ENCODE data around the gene LMBR1. TPM values are rescaled to one million over a fixed set of nuclear protein-coding genes. Genes with fewer than 3 reads are reported as not detected.

The LMBR1 gene
- total and polyA plus RNA-seq, 2 experiments from 2014 or later = 37.2 to 53.1 TPM

GRCh38 chr7:156735851-156736250, 157.1 kb downstream of the LMBR1 start:
- no peak overlapping the region for H3K4me3 ChIP-seq
- no peaks in the 10 kb centered on the region for H3K27me3 ChIP-seq
- H3K4me1 ChIP-seq (ENCODE audit: insufficient read depth) = no peaks in the 10 kb centered on the region
- no peak overlapping the region for H3K27ac ChIP-seq
- peaks cover 10% of the 10 kb centered on the region for H3K36me3 ChIP-seq (replicated peaks; ENCODE audit: insufficient read depth, low read depth)
- WGBS (ENCODE audit: low lambda C conversion rate, missing lambda C conversion rate) = 94% methylated on average over 7 of the region's 7 CpGs
- no peak for DNase-seq (ENCODE audit: low spot score)
- TF ChIP-seq EZH2 (IDR thresholded peaks at IDR 0.05; ENCODE audit: borderline replicate concordance) = no peak
- TF ChIP-seq CTCF (IDR thresholded peaks at IDR 0.05; ENCODE audit: poor library complexity) = no peak
- TF ChIP-seq EZH2phosphoT487 (IDR thresholded peaks at IDR 0.05; ENCODE audit: low read depth, severe bottlenecking, unreplicated experiment) = no peak
- H3K79me2 ChIP-seq = peaks cover 6% of the 10 kb centered on the region
- H2AFZ ChIP-seq = no peak overlapping the region
- H4K20me1 ChIP-seq (ENCODE audit: insufficient read depth, poor library complexity, severe bottlenecking) = no peaks in the 10 kb centered on the region
- peaks cover 4% of the 10 kb centered on the region for H3K9me2 ChIP-seq (replicated peaks; ENCODE audit: insufficient read depth)
- H3K9me3 ChIP-seq (ENCODE audit: low read depth) = peaks cover 24% of the 10 kb centered on the region
- no peak overlapping the region for H3K4me2 ChIP-seq

- Histone ChIP-seq H3K9me2 (replicated peaks; ENCODE audit: insufficient read depth) (peaks cover 4% of the 10 kb centered on the region), H3K9me3 (ENCODE audit: low read depth) (peaks cover 24% of the 10 kb centered on the region), H3K79me2 (peaks cover 5% of the 10 kb centered on the region), H2AFZ (no peak overlapping the region), H3K4me3 (no peak overlapping the region), H3K27me3 (no peaks in the 10 kb centered on the region), H4K20me1 (ENCODE audit: insufficient read depth, poor library complexity, severe bottlenecking) (no peaks in the 10 kb centered on the region), H3K36me3 (replicated peaks; ENCODE audit: insufficient read depth, low read depth) (peaks cover 10% of the 10 kb centered on the region), H3K27ac (no peak overlapping the region), H3K4me1 (ENCODE audit: insufficient read depth) (no peaks in the 10 kb centered on the region), H3K4me2 (no peak overlapping the region)
- 100% methylated on average over 1 of the region's 1 CpG for WGBS (ENCODE audit: low lambda C conversion rate, missing lambda C conversion rate)
- no peak for DNase-seq (ENCODE audit: low spot score)
- TF ChIP-seq CTCF (IDR thresholded peaks at IDR 0.05; ENCODE audit: poor library complexity) (no peak), EZH2phosphoT487 (IDR thresholded peaks at IDR 0.05; ENCODE audit: low read depth, severe bottlenecking, unreplicated experiment) (no peak), EZH2 (IDR thresholded peaks at IDR 0.05; ENCODE audit: borderline replicate concordance) (no peak)
Measured at GRCh38 chr7:156733638-156734037, 159.3 kb downstream of the LMBR1 start.

- Histone ChIP-seq H3K36me3 (replicated peaks; ENCODE audit: insufficient read depth, low read depth) (peaks cover 10% of the 10 kb centered on the region), H2AFZ (no peak overlapping the region), H3K9me2 (replicated peaks; ENCODE audit: insufficient read depth) (peaks cover 4% of the 10 kb centered on the region), H3K9me3 (ENCODE audit: low read depth) (peaks cover 24% of the 10 kb centered on the region), H3K27me3 (no peaks in the 10 kb centered on the region), H3K79me2 (peaks cover 5% of the 10 kb centered on the region), H3K4me3 (no peak overlapping the region), H4K20me1 (ENCODE audit: insufficient read depth, poor library complexity, severe bottlenecking) (no peaks in the 10 kb centered on the region), H3K27ac (no peak overlapping the region), H3K4me1 (ENCODE audit: insufficient read depth) (no peaks in the 10 kb centered on the region), H3K4me2 (no peak overlapping the region)
- TF ChIP-seq EZH2 (IDR thresholded peaks at IDR 0.05; ENCODE audit: borderline replicate concordance) (no peak), EZH2phosphoT487 (IDR thresholded peaks at IDR 0.05; ENCODE audit: low read depth, severe bottlenecking, unreplicated experiment) (no peak), CTCF (IDR thresholded peaks at IDR 0.05; ENCODE audit: poor library complexity) (no peak)
- DNase-seq (ENCODE audit: low spot score) = no peak
- WGBS (ENCODE audit: low lambda C conversion rate, missing lambda C conversion rate) = 94% methylated on average over 4 of the region's 4 CpGs
Measured at GRCh38 chr7:156732091-156732625, 160.8 kb downstream of the LMBR1 start.

GRCh38 chr7:156731651-156732050, 161.3 kb downstream of the LMBR1 start:
- Histone ChIP-seq H3K9me2 (replicated peaks; ENCODE audit: insufficient read depth) (peaks cover 4% of the 10 kb centered on the region), H3K4me1 (ENCODE audit: insufficient read depth) (no peaks in the 10 kb centered on the region), H3K4me3 (no peak overlapping the region), H3K27me3 (no peaks in the 10 kb centered on the region), H2AFZ (no peak overlapping the region), H3K36me3 (replicated peaks; ENCODE audit: insufficient read depth, low read depth) (peaks cover 10% of the 10 kb centered on the region), H3K79me2 (peaks cover 5% of the 10 kb centered on the region), H4K20me1 (ENCODE audit: insufficient read depth, poor library complexity, severe bottlenecking) (no peaks in the 10 kb centered on the region), H3K4me2 (no peak overlapping the region), H3K9me3 (ENCODE audit: low read depth) (peaks cover 24% of the 10 kb centered on the region), H3K27ac (no peak overlapping the region)
- TF ChIP-seq EZH2 (IDR thresholded peaks at IDR 0.05; ENCODE audit: borderline replicate concordance) (no peak), EZH2phosphoT487 (IDR thresholded peaks at IDR 0.05; ENCODE audit: low read depth, severe bottlenecking, unreplicated experiment) (no peak)
- no peak for DNase-seq (ENCODE audit: low spot score)
